ENCODE measurements around the gene ZNF683.
"Not testable (repeated sequence)": the region's sequence is repeated elsewhere in the genome, so short reads cannot be mapped to it uniquely, and the experiment has no call there.

ZNF683 gene

GRCh38 chr1:26372611-26373010 is at the start of gene ZNF683:
ZNF683 (minus strand) TSS chr1:26372750; CDS start chr1:26368571, 4,179 bp downstream.
- DNase-seq: not testable (repeated sequence)

DNA sequence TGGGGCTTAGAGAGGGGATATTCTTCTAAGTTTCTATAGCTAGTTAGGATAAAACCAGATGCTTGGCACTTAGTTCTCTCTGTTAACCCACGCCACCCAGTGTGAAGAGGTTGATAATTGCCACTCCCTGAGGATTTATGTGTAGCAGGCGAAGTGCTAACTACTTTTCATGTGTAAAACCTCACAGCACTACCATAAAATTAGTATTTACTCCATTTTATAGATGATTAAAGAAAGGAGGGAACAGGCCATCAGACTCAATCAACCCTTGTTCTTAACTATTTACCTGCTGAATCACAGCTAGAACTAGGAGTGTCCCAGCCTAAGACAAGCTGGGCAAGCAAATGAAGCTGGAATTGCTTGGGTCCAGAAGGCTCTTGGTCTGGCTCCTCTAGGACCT is 46.9 kb upstream of the ZNF683 start:
- no peak for DNase-seq

- DNase-seq: no peak
Observed at GRCh38 chr1:26418865-26419349, 46.4 kb upstream of the ZNF683 start.

GRCh38 chr1:26417111-26417759 is 44.7 kb upstream of the ZNF683 start:
- no peak for DNase-seq

DNA sequence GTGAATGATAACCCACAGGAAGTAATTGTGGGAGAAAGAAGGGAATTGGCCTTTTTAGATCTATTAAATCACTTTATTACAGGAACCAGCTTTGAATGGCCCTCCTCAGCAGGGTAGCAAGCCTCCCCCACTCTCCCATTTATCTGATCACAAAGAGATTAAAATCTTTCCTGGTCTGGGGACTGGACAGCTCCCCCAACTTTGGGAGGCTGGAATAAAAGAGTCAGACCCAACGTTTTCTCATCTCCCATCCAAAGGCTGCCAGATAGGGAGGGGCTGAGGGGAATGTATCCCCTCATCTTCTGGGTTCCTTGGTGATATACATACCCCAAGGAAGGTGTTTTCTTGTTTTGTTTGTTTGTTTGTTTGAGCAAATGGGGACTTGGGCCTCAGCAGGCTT is 40.5 kb upstream of the ZNF683 start:
- no peak for DNase-seq

- DNase-seq: no peak
Observed at GRCh38 chr1:26412180-26412840, 39.8 kb upstream of the ZNF683 start.

GRCh38 chr1:26411624-26412074 is 39.1 kb upstream of the ZNF683 start:
- DNase-seq: no peak

DNA sequence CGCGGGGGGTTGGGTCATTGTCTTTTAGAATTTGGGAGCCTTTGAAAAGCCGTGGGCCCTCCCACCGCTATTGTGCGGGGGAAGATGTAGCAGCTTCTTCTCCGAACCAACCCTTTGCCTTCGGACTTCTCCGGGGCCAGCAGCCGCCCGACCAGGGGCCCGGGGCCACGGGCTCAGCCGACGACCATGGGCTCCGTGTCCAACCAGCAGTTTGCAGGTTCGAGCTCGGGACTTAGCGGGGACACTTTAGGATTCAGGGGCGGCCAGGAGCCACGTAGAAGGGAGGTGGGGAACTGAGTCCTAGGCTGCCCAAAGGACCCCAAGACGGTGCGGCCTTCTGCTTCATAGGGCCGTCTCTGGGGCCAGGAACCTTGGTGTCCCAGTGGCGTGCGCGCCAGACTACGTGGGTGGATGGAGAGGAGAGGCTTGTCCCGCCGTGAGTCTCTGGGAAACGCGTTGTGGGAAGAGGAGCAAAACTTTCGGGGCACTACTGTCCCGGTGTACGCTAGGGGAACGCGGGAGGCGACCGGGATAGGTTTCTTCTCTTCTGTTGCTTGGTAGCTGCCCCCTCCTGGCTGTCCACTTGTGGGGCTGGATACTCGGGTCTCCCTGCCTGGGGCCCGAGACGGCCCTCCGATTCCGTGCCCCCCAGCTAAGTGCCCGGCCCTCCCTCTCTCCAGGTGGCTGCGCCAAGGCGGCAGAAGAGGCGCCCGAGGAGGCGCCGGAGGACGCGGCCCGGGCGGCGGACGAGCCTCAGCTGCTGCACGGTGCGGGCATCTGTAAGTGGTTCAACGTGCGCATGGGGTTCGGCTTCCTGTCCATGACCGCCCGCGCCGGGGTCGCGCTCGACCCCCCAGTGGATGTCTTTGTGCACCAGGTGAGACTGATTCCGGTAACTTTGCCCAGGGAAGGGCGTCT is 38.4 kb upstream of the ZNF683 start, which contains the start of gene LIN28A:
Gene LIN28A (plus strand): TSS at position 112 of the 918 bp plus-strand sequence. CDS start 75 bp downstream, at position 187.
- DNase-seq: no peak

- DNase-seq: no peak
Observed at GRCh38 chr1:26409191-26409807, 36.7 kb upstream of the ZNF683 start.

- DNase-seq: peak; percentile 35
Observed at GRCh38 chr1:26408604-26409003, 36.1 kb upstream of the ZNF683 start.

GRCh38 chr1:26405281-26405915 is 32.8 kb upstream of the ZNF683 start:
- DNase-seq: no peak

DNA sequence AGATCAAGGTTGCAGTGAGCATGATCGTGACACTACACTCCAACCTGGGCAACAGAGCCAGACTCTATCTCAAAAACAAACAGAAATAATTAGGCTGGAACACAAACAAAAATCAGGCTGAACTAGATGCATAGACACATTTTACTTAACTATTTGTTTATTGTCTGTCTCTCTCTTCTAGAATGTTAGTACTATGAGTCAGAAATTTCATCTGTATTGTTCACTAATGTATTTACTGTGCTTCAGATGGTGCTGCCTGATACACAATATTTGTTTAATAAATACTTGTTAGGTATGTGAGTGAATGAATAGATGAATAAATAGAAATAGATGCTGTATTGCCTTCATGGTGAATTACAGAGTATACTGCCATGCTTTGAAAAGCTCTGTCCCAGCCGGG is 32.1 kb upstream of the ZNF683 start:
- no peak for DNase-seq

DNA sequence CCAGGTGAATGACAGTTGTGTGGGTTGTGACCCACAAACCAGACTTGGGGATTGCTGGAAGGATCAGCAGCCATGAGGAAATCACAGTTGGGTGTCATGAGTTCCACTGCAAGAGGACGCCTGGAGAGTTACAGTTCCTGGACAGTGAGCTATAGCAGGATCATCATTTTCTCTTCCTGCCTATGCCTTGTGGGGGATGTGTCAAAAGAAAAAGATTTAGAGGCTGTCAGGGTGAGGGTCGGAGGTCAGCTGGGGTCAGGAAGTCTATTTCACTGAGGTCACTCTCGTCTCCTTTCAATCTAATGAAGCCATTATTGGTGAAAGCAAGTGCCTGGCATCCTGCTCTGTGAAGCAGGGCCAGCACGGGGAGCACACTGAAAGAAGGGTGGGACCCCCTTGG is 31.1 kb upstream of the ZNF683 start:
- no peak for DNase-seq

GRCh38 chr1:26401891-26402290 is 29.3 kb upstream of the ZNF683 start:
- DNase-seq: no peak

- no peak for DNase-seq
Observed at GRCh38 chr1:26399034-26399433, 26.5 kb upstream of the ZNF683 start.

GRCh38 chr1:26395754-26396153 is 23.2 kb upstream of the ZNF683 start:
- no peak for DNase-seq

DNA sequence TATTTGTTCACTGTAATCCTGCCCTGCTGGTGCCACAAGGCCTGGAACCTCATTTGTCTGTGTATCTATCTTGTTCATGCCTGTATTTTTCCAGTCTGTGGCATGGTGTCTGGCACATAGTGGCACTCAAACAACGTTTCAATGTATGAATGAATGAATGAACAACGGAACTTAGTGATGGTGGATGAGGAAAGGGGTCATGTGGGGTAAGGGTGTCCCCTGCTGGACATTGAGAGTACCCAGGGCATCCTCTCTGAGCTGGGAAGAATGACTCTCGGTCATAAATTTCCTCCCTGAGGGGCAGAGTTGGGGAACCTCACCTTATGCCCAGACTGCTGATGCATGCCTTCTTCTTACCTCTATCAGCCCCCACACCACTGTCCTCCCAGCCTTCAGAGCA is 18.9 kb upstream of the ZNF683 start:
- DNase-seq: no peak

- no peak for DNase-seq
Observed at GRCh38 chr1:26389604-26390247, 17.2 kb upstream of the ZNF683 start.

DNA sequence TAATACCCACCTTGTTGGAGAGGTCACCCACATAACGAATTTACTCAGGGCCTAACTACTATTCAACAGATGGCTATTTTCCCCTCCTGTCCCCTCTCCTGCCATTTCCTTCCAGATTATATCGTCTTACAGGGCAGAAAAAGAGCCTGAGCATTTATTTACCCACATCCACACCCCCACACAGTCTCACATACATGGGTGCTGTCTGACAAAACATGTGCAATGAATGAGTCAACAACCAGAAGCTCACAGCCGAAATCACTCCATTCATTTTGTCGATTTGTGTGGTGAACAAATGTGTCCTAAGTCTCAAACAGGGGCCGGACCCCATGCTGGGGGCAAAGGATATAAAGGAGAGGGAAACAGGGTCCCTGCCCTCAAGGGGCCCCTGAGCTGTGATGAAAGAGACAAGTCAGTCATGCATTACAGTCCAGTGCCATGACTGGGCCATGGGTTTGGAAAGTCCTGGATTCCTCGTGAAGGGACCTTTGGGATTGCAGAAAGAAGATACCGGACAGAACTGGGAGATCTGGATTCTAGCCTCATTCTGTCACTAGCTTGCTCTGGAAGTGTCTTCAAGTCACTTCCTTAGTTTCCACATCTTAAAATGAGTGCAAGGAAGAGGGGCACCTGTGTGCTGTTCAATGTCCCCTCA is 16.4 kb upstream of the ZNF683 start:
- no peak for DNase-seq

DNA sequence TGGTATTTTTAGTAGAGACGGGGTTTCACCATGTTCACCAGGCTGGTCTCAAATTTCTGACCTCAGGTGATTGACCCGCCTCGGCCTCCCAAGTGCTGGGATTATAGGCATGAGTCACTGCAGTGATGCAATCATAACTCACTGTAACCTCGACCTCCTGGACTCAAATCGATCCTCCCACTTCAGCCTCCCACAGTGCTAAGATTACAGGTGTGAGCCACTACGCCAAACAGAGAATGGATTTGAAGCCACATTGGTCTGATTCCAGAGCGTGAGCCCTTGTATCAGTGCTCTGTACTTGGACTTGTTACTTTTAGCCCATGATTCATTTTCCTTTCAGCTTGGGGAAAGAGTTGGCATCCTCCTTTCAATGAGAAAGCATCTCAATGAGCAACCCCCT is 14.9 kb upstream of the ZNF683 start:
- no peak for DNase-seq

DNA sequence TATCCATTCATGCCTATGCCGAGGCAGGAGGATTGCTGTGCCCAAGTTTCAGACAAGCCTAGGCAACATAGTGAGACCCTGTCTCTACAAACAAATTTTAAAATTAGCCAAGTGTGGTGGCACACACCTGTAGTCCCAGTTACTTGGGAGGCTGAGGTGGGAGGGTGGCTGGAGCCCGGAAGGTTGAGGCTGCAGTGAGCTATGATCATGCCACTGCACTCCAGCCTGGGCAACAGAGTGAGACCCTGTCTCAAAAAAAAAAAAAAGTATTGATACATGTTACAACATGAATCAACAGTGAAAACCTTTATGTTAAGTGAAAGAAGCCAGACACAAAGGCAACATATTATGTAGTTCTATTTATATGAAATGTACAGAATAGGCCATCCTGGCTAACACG is 12.5 kb upstream of the ZNF683 start:
- not testable (repeated sequence) for DNase-seq

Data from GOT3 (cell line).